Activated CD4-positive, alpha-beta T cell treated with anti-CD3 and anti-CD28 coated beads, Interleukin-2, amount 50 U/mL, for 48 hours (primary cell): ENCODE data around the gene AKAP13.

Source experiments
- DNase-seq, 2 experiments: peaks; one replicate each; pipeline ENCODE4 v3.0.0-alpha.2; 2020

The AKAP13 gene

DNA sequence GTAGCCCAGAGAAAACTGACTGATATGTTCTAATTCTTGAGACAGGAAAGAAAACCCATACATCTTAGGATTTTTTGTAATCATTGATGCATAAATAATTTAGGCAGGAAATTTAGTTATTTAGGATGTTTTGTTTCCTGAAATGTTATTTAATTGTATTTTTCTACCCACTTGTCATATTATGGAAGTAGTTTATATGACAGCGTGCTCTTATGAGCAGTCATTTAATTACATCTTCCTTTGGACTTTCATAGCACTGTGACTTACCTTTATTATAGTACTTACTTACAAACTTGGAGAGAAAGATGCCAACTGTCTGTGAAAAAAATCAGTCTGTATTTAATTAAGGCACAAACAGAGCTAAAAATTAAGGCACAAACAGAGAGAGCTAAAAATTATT lies 65.0 kb downstream of the AKAP13 start:
- DNase-seq = no peak

DNA sequence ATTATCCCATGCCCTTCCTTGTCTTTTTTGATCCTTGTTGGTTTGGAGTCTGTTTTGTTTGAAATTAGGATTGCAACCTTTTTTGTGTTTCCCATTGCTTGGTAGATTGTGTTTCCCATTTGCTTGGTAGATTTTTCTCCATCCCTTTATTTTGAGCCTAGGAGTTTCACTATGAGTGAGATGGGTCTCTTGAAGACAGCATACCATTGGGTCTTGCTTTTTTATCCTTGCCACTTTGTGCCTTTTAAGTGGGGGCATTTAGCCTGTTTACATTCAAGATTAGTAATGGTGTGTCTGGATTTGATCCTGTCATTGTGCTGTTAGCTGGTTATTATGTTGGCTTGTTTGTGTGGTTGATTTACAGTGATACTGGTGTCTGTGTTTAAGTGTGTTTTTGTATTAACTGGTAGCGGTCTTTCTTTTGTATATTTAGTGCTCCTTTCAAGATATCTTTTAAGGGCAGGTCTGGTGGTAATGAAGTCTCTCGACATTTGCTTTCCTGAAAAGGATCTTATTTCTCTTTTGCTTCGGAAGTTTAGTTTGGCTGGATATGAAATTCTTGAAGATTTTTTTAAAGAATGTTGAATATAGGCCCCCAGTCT lies 70.8 kb downstream of the AKAP13 start:
- no peak for DNase-seq

DNA sequence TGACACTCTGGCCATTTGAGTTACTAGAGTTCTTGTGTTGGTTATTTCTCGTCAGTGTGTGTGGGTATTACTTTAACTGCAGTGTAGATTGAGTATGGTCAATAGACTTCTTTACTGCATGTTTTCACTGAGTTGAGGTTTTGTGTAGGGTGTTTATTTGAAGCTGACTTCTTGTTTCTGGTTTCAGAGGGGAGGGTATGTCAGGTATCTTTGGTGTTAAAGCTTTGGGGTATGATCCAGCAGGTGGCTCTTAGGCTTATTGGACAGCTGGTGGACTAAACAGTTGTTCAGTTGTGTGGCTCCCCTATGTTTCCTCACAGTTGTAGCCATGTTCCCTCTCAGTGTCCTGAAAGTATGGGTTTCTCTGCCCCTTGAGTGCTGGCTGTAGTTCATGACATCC lies 72.0 kb downstream of the AKAP13 start:
- DNase-seq = no peak

DNA sequence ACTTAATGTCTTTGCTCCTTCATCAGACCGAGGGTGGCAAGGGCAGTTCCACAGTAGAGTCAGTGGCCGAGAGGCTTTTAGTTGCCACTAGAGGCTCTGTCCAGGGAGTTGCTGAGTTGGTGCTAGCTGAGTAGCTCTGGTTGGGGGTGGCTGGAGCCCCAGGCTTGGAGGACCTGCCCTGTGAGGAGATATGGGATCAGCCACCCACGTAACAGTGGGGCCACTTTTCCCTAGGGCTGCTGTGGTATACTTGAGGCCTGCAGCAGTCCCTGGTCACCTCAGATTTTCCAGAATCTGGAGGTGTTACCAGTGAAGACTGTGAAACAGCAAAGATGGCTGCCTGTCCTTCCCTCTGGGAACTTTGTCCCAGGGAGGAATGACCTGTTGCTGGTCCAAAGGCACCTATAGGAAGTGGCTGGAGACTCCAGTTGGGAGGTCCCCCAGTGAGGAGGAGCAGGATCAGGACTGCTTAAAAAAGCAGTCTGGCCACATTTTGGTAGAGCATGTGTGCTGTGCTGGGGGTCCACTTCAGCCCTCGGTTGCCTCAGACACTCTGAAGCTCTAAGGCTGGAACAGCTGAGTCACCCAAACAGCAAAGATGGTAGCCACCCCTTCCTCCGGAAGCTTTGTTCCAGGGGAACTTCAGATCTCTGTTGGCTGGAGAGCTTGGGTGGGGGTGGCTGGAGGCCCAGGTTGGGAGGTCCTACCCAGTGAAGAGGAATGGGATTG lies 72.9 kb downstream of the AKAP13 start:
- DNase-seq = no peak

DNA sequence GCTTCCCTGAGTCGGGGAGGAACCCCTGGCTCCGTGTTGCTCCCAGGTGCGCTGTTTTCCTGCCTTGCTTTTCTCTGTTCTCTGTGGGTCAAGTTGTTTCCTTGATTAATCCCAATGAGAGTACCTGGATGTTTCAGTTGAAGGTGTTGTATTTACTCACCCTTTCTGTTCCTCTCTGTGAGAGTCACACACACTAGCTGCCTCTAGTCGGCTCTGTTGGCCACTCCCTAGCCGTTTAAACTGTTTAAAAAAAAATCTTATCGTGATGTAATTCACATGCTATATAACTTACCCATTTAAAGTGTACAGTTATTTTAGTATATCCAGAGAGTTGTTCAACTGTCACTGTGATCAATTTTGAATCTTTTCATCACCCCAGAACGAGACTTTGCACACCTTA lies 74.0 kb downstream of the AKAP13 start:
- DNase-seq = no peak

DNA sequence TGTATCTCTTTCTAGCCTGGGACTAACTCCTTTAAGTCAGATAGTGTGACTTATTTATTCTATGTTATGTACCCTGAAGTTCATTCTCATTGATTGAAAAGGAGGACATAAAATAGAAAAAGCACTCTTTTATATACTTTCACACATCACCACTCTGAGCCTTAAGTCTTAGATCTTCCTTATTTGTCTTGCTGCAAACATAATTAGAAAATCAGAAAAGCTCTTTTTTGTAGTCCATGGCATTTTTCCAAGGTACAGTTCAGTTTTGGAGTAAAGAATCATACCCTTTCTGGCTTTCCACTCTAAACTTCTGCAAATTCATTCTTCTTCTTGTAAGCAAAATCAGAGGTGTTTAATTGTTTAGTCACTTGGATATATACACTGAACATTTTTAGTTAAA lies 75.5 kb downstream of the AKAP13 start:
- no peak for DNase-seq

DNA sequence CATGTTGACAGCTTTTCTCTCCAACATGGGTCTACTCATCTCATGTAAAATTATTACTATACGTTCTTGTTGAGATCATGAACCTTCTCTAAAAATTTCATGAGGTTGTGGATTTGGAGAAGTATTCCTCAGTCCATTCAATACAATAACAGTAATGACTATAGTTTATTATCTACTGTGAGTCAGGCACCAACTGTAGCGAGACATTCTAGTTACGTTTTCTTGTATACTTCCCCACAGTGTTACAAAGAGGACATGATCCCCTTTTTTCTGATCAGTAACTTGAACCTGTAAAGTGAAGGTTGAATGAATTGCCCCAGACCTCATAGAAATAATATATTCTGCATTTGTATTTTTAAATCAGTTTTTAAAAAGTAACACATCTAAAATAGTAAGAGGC lies 76.4 kb downstream of the AKAP13 start:
- no peak for DNase-seq

DNA sequence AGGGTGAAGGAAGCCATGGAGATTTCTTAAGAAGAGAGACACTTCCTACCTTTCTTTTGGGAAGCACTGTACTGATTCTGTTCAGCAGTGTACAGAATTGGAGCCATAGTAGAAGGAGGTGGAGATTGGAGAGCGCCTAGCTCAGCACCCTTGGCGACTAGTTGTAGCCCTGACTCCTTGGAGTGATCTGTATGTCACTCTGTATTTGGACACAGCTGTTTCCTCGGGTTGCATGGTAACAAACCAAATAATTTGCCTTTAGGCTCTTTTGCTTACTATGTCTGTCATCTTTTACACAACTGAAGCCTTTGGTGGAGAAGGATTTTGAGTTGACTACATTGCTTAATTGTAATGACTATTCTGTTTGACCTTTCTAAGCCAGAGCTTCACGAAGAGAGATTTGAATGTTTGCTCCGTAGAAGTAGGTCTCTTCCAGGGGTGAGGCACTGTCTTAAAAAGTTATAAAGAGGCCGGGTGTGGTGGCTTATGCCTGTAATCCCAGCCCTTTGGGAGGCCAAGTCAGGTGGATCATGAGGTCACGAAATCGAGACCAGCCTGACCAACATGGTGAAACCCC lies 77.1 kb downstream of the AKAP13 start:
- no peak for DNase-seq

DNA sequence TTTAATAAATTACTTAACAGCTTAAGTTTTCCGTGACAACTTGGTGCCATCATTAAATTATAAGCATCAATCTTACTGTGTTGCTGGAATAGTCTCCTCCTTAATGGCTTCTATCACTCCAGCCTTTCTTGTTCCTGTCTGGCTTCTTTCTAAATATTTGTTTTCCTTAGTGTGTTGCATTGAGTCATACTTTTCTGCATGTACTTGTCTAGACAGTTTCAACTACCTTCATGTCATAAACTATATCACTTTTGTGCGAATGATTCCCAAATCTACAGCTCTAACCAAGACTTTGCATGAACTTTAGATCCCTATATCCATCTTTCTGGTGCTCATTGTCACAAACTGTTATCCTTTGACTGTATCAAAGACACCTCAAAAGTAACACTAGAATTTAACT lies 78.4 kb downstream of the AKAP13 start:
- DNase-seq = no peak

DNA sequence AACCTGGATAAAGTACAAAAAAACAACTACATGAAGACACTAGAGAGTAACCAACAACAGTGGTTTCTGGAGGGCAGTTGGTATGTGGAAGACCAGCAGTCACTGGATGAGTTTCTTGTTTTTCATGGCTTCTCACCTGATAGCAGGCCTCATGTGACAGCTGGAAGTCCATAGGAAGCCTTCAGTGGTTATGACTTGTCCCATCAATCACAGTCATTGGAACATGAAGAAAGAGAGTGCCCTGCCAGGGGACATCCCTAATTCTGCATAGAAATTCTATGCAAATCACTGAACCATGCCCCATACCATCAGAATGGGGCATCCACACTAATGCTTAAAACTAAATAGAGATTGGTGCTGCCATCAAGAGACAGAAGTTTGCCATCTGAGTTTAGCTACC lies 81.6 kb downstream of the AKAP13 start:
- no peak for DNase-seq

DNA sequence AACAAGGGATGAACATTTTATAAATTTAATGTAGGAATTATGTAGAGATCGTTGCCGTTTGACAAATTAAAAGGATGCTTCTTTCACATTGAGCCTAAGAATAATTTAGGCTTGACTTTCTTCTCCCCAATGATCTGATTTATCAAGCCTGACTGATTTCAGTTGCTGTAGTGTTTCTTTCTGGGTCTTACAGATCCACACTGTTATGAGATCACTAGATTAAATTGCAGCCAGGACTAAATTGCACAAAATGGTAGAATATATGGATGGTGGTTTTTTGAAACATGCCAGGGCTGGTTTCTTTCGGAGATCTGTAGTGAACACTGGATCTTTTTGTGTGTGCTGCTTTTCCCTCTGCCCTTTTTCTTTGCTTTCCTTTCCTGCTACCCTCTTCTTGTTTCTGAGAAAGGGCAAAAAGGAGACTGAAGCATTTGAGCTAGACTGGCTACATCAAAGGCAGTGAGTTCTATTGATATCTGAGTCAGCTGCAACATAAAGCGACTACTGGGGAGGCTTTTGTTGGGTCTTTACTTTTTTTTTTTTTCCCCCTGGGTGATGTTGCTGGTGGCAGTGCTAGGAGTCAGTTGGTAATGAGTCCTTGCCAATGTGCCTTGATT lies 83.0 kb downstream of the AKAP13 start:
- no peak for DNase-seq

DNA sequence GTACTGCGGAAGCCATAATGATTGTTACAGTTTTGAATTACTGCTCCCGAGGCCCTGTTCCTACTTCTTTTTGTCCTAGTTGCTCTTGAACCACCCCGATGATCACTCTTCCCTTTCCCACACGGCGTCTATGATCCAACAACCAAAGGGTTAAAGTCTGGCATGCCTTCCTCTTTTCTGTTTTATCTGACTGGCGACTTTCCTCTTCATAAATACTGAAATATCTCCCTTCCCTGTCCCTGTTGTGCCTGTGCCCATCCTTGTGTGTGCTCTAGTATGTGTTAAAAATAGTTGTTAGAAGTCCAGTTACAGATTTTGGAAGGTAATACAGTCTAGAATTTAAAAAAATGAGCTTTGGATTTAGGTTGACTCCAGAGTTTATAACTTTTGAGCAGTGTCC lies 83.6 kb downstream of the AKAP13 start:
- no peak for DNase-seq

DNA sequence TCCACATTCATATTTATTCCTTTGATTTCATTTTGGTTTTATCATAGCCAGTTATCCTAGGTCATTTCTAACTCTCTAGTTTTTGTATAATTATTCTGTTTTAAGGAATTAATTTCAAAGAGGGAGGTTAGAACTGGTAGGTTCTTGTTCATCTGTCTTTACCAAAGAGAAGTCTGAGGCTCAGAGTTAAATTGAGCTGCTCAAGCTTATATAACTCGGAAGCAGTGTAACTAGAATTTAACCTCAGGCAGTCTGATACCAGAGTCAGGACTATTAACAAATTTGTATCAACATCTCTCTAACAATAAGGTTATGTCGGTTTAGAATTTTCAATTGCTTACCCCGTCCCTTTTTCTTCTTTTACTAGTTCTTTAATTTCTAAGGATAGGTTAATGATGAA lies 84.1 kb downstream of the AKAP13 start:
- no peak for DNase-seq

DNA sequence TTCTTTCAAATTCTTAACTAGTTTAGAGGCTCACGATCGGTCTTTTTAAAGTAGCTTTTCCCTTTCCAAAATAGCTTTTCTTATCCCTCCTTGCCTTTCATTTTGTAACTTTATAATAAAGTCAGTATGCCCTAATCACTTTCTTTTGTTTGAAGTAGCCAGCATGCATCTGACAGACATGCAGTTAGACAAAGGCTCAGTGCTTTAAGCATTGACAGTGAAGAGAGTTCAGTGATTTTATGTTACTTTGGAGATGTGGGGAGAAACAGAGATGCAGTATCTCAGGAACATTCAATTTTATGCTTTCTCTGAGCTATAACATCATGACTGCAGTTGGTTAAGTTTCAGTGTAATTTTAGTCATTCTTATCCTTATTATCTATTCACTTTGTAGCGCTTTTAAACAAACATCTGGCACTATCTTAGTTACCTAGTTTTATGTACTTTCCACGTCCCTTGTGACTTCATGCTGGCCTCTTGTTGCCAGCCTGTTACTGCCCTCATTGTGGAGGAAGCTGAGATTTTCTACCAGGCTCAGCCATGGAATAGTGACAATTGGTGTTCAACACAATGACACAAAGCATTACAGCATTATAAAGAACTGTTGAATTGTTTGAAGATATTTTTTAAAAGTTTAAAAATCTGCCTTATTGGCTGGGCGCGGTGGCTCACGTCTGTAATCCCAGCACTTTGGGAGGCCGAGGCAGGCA lies 90.3 kb downstream of the AKAP13 start:
- no peak for DNase-seq

DNA sequence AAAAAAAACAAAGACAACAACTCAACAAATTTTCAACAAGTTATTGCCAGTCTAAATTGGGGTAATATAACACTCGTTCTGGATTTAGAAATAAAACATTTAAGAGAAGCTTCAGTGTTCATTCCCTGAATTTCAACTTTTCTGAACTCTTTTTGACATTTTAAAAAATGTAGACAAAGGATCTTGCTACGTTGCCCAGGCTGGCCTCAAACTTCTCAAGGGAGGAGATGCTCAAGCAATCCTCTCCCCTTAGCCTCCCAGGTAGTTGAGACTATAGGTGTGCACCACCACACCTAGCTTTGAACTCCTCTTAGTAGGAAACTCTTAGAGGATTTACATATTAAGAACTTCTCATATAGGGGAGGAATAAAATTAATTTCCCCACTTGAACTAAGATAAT lies 91.9 kb downstream of the AKAP13 start:
- DNase-seq = no peak

DNA sequence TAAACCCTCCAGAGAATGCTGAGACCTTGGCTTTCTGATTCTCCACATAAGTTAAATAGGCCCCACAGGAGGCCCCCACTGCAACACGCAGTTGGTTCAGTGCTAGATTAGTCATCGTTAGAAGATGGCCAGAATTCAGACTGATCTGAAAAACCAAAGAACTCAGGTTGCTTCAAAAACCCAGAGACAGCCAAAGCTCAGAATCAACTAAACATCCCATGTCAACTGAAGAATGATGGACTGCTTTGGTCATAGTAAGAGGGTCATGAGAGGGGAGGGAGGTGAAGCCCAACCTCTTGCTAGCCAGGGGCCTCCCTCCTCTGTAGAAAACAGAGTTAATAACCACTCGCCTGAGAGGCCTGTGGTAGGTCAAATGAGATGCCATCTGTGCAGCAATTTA lies 93.1 kb downstream of the AKAP13 start:
- no peak for DNase-seq

DNA sequence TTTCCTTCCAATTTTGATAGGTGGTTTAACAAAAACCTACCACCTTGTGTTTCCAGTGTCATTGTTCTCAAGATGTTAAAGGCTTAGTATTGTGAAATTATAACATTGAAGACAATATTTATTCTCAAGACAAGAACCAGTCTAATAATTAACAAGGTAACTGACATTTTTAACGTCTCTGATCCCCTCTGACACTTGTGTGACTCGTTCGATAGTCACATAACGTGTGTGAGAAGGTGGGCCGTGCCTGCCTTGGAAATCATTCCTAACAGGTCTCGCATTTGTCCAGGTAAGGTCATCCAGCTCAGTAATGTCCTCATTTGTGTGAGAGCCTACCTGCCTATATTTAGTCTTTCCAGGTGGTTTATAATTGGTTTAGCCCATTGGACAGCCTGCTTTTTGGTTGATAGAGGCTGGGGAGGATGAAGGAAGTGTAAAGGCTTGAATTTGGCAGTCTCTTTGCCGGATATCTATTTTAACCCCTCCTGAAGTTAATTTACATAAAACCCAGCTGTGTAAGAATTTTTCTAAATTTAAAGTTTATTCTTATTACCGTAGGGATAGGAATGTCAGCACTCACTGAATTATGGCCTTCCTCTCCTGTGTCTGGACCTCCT lies 94.4 kb downstream of the AKAP13 start:
- DNase-seq = no peak

DNA sequence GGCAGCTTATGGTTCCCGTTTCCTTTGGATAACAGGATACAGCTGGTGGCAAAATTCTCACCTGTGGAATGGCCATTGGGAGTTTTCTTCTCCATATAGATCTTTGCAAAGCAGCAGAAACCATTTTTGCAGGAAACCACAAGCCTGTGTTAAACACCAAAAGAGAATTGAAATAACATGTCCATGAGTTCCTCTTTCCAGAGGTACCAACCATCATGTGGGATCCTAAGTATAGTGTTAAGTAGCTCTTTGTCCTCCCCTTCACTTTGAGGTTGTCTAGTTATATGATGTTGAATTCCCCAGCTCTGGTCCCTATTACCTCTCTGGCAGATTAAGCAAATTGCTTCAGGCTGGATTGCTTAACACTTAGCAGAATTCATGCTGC lies 94.9 kb downstream of the AKAP13 start:
- DNase-seq = no peak

DNA sequence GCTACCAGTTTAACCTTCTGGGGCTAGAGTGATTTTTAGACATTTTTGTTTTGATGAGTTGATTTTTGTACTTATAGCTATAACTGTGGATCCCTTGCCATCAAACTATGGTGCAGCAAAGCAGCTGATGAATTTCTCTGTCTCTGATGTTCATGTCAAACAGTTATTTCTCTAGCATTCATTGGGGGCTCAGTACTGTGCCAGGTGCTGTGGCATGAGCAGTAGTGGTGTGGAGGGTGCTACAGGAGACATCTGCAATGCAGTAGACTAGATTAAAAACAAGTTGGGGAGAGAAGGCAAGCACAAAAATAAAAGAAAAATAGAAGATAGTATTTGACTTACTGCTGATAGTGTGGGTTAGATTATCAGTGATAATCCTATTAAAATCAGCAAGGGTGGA lies 95.3 kb downstream of the AKAP13 start:
- DNase-seq = no peak

DNA sequence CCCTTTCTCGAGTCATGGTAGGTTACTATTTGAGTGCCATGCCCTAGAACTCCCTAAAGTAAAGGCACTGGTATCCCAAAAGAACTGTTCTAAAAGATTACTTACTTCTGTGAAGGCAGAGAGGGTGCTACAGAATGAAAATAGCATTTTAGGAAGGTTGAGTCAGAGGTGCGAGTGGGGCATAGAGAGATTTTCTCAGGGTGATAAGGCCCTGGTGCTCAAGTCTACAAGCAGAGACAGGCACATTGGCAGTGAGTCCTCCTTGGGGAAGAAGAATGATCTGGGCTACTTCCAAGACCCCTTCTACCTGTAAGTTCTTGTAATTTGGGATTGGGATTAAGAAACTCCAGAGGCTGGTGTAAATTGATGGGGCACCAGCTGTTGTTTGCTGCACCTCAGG lies 96.7 kb downstream of the AKAP13 start:
- DNase-seq = no peak

DNA sequence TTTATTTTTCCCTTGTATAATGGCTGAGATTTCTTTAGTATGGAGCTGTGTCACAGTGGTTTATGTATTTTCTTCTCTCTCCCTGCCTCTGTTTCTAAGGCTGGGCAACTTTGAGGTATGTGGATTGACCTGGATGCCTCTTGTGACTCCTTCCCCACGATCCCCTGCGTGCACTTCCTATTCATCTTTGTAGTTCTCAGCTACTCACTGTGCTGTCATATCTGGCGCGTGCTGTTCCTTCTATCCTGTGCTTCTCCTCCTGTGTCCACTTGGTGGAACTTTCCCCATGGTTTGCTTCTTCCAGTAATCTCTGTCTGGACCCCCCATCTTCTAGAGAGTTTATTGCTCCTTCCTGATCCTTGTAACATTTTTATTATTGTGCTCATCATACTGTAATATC lies 97.3 kb downstream of the AKAP13 start:
- no peak for DNase-seq

DNA sequence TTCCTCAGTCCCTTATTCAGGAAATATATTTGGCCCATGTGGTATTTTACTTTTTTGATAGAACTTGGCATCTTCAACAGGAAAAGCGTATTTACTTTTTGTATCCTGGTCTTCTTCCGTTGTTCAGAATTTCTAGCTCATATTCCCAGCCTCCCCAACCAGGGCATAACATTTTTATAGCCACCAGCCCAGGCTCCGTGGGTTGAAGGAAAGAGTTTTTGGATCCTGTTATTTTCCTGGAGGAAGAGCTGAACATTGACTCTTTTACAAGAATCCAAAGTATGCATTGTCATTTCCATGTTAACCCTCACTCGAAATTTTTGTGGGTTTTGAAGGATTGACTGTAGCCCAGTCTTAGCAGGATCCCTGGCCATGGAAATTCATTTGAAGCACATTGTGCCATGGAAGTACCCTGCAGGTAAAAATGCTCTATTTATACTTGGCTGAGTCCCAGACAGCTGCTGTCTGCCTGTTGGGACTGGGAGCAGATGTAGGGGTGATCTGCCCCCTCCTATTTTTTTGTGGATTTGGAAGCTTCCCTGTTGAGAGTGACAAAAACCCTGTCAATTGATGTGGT lies 98.8 kb downstream of the AKAP13 start:
- DNase-seq = no peak

DNA sequence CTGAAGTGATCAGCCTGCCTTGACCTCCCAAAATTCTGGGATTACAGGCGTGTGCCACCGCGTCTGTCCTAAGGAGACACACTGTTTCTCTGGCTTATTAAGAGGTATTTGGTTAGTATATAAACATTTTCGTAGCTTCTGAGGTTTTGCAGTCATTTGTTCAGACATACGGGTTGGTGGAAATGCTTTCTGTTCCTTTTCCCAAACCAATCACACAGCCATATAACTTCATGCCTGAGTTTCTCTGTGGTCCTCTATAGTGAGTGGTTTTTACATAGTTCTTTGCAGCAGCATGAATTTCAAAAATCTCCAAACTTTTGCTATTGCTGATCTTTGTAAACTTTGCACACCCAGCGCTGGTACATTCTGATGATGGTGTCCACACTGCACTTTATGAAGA lies 100.5 kb downstream of the AKAP13 start:
- no peak for DNase-seq
